Endodermal cell (in vitro differentiated cells): Measurements from ENCODE around the gene IL11RA. TPM values are rescaled to one million over a fixed set of nuclear protein-coding genes. Genes with fewer than 3 reads are reported as not detected.

Source experiments
- DNase-seq: peaks from one replicate; pipeline ENCODE4 v3.0.0-alpha.2; 2017
- H3K27ac ChIP-seq: 2 replicates; pipeline ENCODE4 v1.5.1; 2013; ENCODE audit warnings: mild to moderate bottlenecking, low read depth, low read length, moderate library complexity
- H3K27me3 ChIP-seq: 2 replicates; pipeline ENCODE4 v1.6.1; 2013; ENCODE audit warnings: mild to moderate bottlenecking, low read length, moderate library complexity; ENCODE audit not compliant: insufficient read depth, control insufficient read depth, poor library complexity, severe bottlenecking
- H3K36me3 ChIP-seq: 2 replicates; pipeline ENCODE4 v1.7.0; 2013; ENCODE audit warnings: mild to moderate bottlenecking, low read length, moderate library complexity; ENCODE audit not compliant: control insufficient read depth, insufficient read depth
- H3K4me1 ChIP-seq: one replicate; pipeline ENCODE4 v1.7.0; 2013; ENCODE audit warnings: low read length; ENCODE audit not compliant: control insufficient read depth, insufficient read depth
- H3K4me3 ChIP-seq: 2 replicates; pipeline ENCODE4 v1.5.1; 2013; ENCODE audit warnings: mild to moderate bottlenecking, low read length, moderate library complexity
- H3K9ac ChIP-seq: 2 replicates; pipeline ENCODE4 v1.6.1; 2013; ENCODE audit warnings: mild to moderate bottlenecking, low read length, moderate library complexity; ENCODE audit not compliant: poor library complexity, severe bottlenecking; ENCODE audit errors: extremely low read depth
- H3K9me3 ChIP-seq: 2 replicates; pipeline ENCODE4 v1.6.1; 2013; ENCODE audit warnings: mild to moderate bottlenecking, low read length, moderate library complexity; ENCODE audit not compliant: control insufficient read depth
- H3K27ac Mint-ChIP-seq: 2 replicates; pipeline ENCODE4 v1.8.0; 2020; ENCODE audit warnings: mixed read lengths
- H3K27me3 Mint-ChIP-seq: 2 replicates; pipeline ENCODE4 v1.8.0; 2021; ENCODE audit warnings: mild to moderate bottlenecking, mixed read lengths; ENCODE audit not compliant: insufficient read depth
- H3K36me3 Mint-ChIP-seq: 2 replicates; pipeline ENCODE4 v1.8.0; 2020; ENCODE audit warnings: low read depth, mixed read lengths
- H3K4me1 Mint-ChIP-seq: 2 replicates; pipeline ENCODE4 v1.8.0; 2020; ENCODE audit warnings: mixed read lengths
- H3K4me3 Mint-ChIP-seq: 2 replicates; pipeline ENCODE4 v1.8.0; 2020; ENCODE audit warnings: mild to moderate bottlenecking, moderate library complexity, mixed read lengths
- H3K9me3 Mint-ChIP-seq: 2 replicates; pipeline ENCODE4 v1.8.0; 2020; ENCODE audit warnings: mild to moderate bottlenecking, mixed read lengths
- WGBS, 2 experiments: methylation state at CpG; one replicate each; pipeline versions ENCODE4 v1.1.5 to v1.1.7; 2013; ENCODE audit warnings: missing lambda C conversion rate in 2 of 2, mixed read lengths in 1 of 2; ENCODE audit not compliant: insufficient coverage in 1 of 2, insufficient read length in 1 of 2; 5-methylcytosine and 5-hydroxymethylcytosine counted together
- total RNA-seq, 2 donors: library from RNA; stranded (reverse); fragmentation: NEBNext Ultra II Directional in 1 of 2; extraction: Animal tissue kit (Norgen Biotek cat#: 25700) in 1 of 2; gene quantifications; 2 replicates in 1 of 2; 3 replicates in 1 of 2; pipeline ENCODE4 v1.2.1, GENCODE V29; 2021
- TF ChIP-seq, protein P1 (sequence below): fragments of 200-600 bp; sonication (generic); conservative IDR thresholded peaks from 2 replicates; pipeline ENCODE4 v1.5.0; 2021; ENCODE audit warnings: antibody characterized with exemption, mild to moderate bottlenecking

The IL11RA gene
- total RNA-seq, 2 donors from 2014 or later, result 6.9 to 12.7 TPM

DNA sequence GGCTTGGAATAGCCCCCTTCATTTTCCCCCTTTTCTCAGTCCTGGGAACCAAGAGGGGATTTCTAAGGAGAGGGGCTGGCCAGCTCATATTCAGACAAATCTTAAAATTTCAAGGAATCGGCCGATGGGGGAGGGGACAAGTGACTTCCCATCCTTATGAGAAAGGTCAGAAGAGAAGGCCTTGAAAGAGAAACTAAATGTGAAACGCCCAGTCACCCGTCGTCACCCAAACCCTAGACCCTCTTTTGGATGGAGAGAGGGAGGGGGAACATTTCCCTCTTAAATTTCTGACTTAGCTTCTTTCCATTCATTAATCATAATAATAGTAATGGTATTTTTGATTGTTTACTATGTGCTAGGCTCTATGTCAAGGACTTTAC, 39.9 kb downstream of the IL11RA start:
- DNase-seq, result no peak
- WGBS, 2 experiments, result 93 to 100% methylated on average over 2 to 3 of the region's 5 CpGs
- H3K4me1 ChIP-seq, result no peaks in the 10 kb centered on the region

DNA sequence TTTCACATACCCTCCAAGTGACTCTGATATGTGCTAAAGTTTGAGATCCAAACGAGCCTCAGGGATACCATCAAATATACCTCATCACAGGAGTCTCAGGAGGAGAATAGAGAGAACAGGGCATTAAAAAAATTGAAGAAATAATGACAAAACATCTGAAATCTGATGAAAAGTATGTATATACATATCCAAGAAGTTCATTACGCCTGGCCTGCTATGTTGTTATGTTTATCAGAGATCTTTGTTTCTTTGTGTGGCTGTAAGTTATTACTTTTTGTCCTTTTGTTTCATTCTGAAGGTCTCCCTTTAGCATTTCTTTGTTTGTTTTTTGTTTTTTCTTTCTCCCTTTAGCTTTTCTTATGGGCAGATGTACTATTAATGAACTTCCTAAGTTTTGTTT, 41.6 kb downstream of the IL11RA start:
- H3K27ac Mint-ChIP-seq, result no peak overlapping the region
- H3K9me3 Mint-ChIP-seq, result no peaks in the 10 kb centered on the region
- no peak overlapping the region for H3K4me3 ChIP-seq
- peaks cover 4% of the 10 kb centered on the region for H3K4me1 Mint-ChIP-seq
- peaks cover 6% of the 10 kb centered on the region for H3K27me3 ChIP-seq
- no peaks in the 10 kb centered on the region for H3K36me3 Mint-ChIP-seq
- H3K27ac ChIP-seq, result no peak overlapping the region
- no peak for DNase-seq
- H3K9ac ChIP-seq, result no peak overlapping the region
- 80% methylated on average over 2 of the region's 2 CpGs; no CpG with 5 or more reads in 1 of the 2 experiments for WGBS, 2 experiments
- no peaks in the 10 kb centered on the region for H3K4me1 ChIP-seq
- H3K9me3 ChIP-seq, result peaks cover 5% of the 10 kb centered on the region
- peaks cover 17% of the 10 kb centered on the region for H3K27me3 Mint-ChIP-seq
- TF ChIP-seq, protein P1, sequence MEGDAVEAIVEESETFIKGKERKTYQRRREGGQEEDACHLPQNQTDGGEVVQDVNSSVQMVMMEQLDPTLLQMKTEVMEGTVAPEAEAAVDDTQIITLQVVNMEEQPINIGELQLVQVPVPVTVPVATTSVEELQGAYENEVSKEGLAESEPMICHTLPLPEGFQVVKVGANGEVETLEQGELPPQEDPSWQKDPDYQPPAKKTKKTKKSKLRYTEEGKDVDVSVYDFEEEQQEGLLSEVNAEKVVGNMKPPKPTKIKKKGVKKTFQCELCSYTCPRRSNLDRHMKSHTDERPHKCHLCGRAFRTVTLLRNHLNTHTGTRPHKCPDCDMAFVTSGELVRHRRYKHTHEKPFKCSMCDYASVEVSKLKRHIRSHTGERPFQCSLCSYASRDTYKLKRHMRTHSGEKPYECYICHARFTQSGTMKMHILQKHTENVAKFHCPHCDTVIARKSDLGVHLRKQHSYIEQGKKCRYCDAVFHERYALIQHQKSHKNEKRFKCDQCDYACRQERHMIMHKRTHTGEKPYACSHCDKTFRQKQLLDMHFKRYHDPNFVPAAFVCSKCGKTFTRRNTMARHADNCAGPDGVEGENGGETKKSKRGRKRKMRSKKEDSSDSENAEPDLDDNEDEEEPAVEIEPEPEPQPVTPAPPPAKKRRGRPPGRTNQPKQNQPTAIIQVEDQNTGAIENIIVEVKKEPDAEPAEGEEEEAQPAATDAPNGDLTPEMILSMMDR, result no peak
- H3K4me3 Mint-ChIP-seq, result no peak overlapping the region
- no peaks in the 10 kb centered on the region for H3K36me3 ChIP-seq

More for the DNA sequence above, 39.9 kb downstream of the IL11RA start:
- no peak overlapping the region for H3K4me3 Mint-ChIP-seq
- peaks cover 7% of the 10 kb centered on the region for H3K27me3 Mint-ChIP-seq
- H3K27ac Mint-ChIP-seq, result no peak overlapping the region
- H3K36me3 ChIP-seq, result no peaks in the 10 kb centered on the region
- no peaks in the 10 kb centered on the region for H3K27me3 ChIP-seq
- no peaks in the 10 kb centered on the region for H3K9me3 Mint-ChIP-seq
- H3K4me1 Mint-ChIP-seq, result peaks cover 4% of the 10 kb centered on the region
- TF ChIP-seq, protein P1, result no peak
- H3K4me3 ChIP-seq, result no peak overlapping the region
- peaks cover 5% of the 10 kb centered on the region for H3K9me3 ChIP-seq
- no peak overlapping the region for H3K27ac ChIP-seq
- H3K9ac ChIP-seq, result no peak overlapping the region
- no peaks in the 10 kb centered on the region for H3K36me3 Mint-ChIP-seq

DNA sequence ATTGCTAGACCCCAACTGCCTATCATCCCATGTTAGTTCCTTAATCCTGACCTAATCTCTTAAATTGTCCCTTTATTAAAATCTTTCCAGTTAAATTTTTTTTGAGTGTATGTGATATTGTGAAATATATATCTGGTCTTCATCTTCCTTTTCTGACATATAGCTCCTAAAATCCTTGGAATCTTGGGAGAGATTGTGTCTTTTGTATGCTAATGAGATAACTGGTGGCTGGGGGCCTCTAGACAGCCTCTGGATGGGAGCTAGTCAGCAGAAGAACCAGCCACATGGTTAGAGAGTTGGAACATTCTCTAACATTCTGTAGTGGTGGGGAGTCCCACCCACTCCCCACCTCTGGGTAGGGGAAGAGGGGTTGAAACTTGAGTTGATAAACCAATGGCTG, 42.8 kb downstream of the IL11RA start:
- H3K4me1 ChIP-seq, result no peaks in the 10 kb centered on the region
- peaks cover 29% of the 10 kb centered on the region for H3K27me3 Mint-ChIP-seq
- no peak overlapping the region for H3K4me3 Mint-ChIP-seq

More for the DNA sequence above, 42.8 kb downstream of the IL11RA start:
- H3K9me3 Mint-ChIP-seq, result no peaks in the 10 kb centered on the region
- H3K27ac ChIP-seq, result no peak overlapping the region
- peaks cover 4% of the 10 kb centered on the region for H3K4me1 Mint-ChIP-seq
- no peak for DNase-seq
- H3K4me3 ChIP-seq, result no peak overlapping the region
- H3K9ac ChIP-seq, result no peak overlapping the region
- H3K27me3 ChIP-seq, result peaks cover 19% of the 10 kb centered on the region
- H3K9me3 ChIP-seq, result peaks cover 5% of the 10 kb centered on the region
- TF ChIP-seq, protein P1, result no peak
- no peak overlapping the region for H3K27ac Mint-ChIP-seq
- no peaks in the 10 kb centered on the region for H3K36me3 Mint-ChIP-seq
- no peaks in the 10 kb centered on the region for H3K36me3 ChIP-seq
